C1 segment of cervical spinal cord (tissue), 14 donors: ENCODE measurements around the gene SGF29.
"Not testable (repeated sequence)": the region's sequence is repeated elsewhere in the genome, so short reads cannot be mapped to it uniquely, and the experiment has no call there.

Experiments used
- DNase-seq, 14 donors: peaks; one replicate each; lab custom pipeline; 2025; lab: John Stamatoyannopoulos, UW

SGF29 gene

GRCh38 chr16:28563218-28563617, 9.5 kb downstream of the SGF29 start:
- no peak for DNase-seq

GRCh38 chr16:28566233-28566925, 12.7 kb downstream of the SGF29 start:
- not testable (repeated sequence) for DNase-seq

GRCh38 chr16:28567292-28567691, 13.6 kb downstream of the SGF29 start:
- no peak for DNase-seq

- no peak for DNase-seq
Observed at GRCh38 chr16:28569021-28569420, 15.3 kb downstream of the SGF29 start.

GRCh38 chr16:28569968-28570752, 16.4 kb downstream of the SGF29 start:
- DNase-seq, result no peak

GRCh38 chr16:28572696-28573510, 19.2 kb downstream of the SGF29 start:
- peak in 1 of 14 donors; percentile 34 for DNase-seq

- no peak for DNase-seq
Observed at GRCh38 chr16:28573738-28574718, 20.3 kb downstream of the SGF29 start.

- no peak for DNase-seq
Observed at GRCh38 chr16:28574925-28575324, 21.2 kb downstream of the SGF29 start.

- DNase-seq, result no peak
Observed at GRCh38 chr16:28575446-28576109, 21.9 kb downstream of the SGF29 start.

- no peak for DNase-seq
Observed at GRCh38 chr16:28580726-28581315, 27.1 kb downstream of the SGF29 start.

- DNase-seq, result no peak
Observed at GRCh38 chr16:28585674-28586073, 32.0 kb downstream of the SGF29 start.

GRCh38 chr16:28586466-28586865, 32.7 kb downstream of the SGF29 start:
- DNase-seq, result no peak

GRCh38 chr16:28587386-28587785, 33.7 kb downstream of the SGF29 start:
- no peak for DNase-seq

- no peak for DNase-seq
Observed at GRCh38 chr16:28589069-28589468, 35.3 kb downstream of the SGF29 start.

- no peak for DNase-seq
Observed at GRCh38 chr16:28589930-28590329, 36.2 kb downstream of the SGF29 start.

- no peak for DNase-seq
Observed at GRCh38 chr16:28590384-28591340, 36.9 kb downstream of the SGF29 start.

- DNase-seq, result no peak
Observed at GRCh38 chr16:28591355-28591754, 37.6 kb downstream of the SGF29 start.

GRCh38 chr16:28592511-28592910, 38.8 kb downstream of the SGF29 start:
- no peak for DNase-seq
